ENCODE measurements around the gene SCO2. TPM values are rescaled to one million over a fixed set of nuclear protein-coding genes. Genes with fewer than 3 reads are reported as not detected.

The SCO2 gene
- total and polyA plus RNA-seq, 10 of the 15 experiments (the other 5 are each of a cell fraction or from before 2014, with no cell fraction given) = 0.18 to 16.0 (median 2.4) TPM; not detected in 1

GRCh38 chr22:50569041-50569459 is 43.7 kb upstream of the SCO2 start (continued):
- no peak for TF ChIP-seq ZNF687 (IDR thresholded peaks at IDR 0.05)
- no peak for TF ChIP-seq RELB (IDR thresholded peaks at IDR 0.05; ENCODE audit: low read depth)
- no peak for TF ChIP-seq CUX1 (IDR thresholded peaks at IDR 0.05; ENCODE audit: insufficient replicate concordance, low read depth, low read length)
- TF ChIP-seq POU2F2 (IDR thresholded peaks at IDR 0.05; ENCODE audit: borderline replicate concordance, low read depth, low read length) = no peak

Measured in GM12878 (cell line).